ENCODE measurements around the gene TRPM2. TPM values are rescaled to one million over a fixed set of nuclear protein-coding genes. Genes with fewer than 3 reads are reported as not detected.
"Not testable (repeated sequence)": the region's sequence is repeated elsewhere in the genome, so short reads cannot be mapped to it uniquely, and the experiment has no call there.

Gene TRPM2
- total RNA-seq, 1 donor = not detected

DNA sequence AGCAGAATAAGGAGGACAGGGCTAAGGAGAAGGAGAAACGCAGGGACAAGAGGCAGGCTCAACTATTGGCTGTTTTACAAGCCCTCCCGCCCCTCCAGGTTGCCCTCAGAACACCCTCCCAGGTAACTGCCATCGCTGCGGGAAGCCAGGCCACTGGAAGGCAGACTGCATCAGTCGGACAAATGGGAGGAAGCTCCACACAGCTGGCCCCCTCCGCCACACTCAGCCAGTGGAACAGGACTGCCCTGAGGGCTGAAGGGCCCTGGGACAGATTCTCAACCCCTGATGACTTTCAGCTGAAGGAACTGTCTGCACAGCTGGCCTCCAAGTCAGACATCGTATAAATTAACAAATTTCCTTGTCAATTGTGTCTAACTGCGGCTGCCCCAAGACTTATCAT, 123.7 kb downstream of the TRPM2 start:
- TF ChIP-seq, protein P1, sequence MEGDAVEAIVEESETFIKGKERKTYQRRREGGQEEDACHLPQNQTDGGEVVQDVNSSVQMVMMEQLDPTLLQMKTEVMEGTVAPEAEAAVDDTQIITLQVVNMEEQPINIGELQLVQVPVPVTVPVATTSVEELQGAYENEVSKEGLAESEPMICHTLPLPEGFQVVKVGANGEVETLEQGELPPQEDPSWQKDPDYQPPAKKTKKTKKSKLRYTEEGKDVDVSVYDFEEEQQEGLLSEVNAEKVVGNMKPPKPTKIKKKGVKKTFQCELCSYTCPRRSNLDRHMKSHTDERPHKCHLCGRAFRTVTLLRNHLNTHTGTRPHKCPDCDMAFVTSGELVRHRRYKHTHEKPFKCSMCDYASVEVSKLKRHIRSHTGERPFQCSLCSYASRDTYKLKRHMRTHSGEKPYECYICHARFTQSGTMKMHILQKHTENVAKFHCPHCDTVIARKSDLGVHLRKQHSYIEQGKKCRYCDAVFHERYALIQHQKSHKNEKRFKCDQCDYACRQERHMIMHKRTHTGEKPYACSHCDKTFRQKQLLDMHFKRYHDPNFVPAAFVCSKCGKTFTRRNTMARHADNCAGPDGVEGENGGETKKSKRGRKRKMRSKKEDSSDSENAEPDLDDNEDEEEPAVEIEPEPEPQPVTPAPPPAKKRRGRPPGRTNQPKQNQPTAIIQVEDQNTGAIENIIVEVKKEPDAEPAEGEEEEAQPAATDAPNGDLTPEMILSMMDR (IDR thresholded peaks at IDR 0.05; ENCODE audit: insufficient read depth, low read length) = no peak
- no peak for DNase-seq (ENCODE audit: low read depth)
- no peak overlapping the region for H3K4me3 ChIP-seq (ENCODE audit: low read depth, low read length)

DNA sequence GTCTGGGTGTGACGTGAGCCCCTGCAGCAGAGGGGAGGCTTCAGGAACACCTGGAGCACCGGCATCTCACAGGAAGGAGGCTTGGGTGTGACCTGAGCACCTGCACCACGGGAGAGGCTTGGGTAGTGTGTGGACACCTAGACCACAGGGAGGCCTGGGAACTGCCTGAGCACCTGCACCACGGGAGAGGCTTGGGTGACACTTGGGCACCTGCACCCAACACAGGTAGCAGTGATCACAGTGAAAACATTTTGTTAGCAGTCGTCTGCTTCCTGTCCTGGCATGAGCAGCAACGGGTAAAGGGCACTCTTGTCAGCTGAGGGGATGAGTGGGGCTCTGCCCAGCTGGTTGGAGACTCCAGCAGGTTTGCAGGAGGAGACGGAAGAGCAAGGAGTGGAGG, 124.3 kb downstream of the TRPM2 start:
- TF ChIP-seq, protein P1 (IDR thresholded peaks at IDR 0.05; ENCODE audit: insufficient read depth, low read length) = no peak
- DNase-seq (ENCODE audit: low read depth) = no peak
- H3K4me3 ChIP-seq (ENCODE audit: low read depth, low read length) = no peak overlapping the region

DNA sequence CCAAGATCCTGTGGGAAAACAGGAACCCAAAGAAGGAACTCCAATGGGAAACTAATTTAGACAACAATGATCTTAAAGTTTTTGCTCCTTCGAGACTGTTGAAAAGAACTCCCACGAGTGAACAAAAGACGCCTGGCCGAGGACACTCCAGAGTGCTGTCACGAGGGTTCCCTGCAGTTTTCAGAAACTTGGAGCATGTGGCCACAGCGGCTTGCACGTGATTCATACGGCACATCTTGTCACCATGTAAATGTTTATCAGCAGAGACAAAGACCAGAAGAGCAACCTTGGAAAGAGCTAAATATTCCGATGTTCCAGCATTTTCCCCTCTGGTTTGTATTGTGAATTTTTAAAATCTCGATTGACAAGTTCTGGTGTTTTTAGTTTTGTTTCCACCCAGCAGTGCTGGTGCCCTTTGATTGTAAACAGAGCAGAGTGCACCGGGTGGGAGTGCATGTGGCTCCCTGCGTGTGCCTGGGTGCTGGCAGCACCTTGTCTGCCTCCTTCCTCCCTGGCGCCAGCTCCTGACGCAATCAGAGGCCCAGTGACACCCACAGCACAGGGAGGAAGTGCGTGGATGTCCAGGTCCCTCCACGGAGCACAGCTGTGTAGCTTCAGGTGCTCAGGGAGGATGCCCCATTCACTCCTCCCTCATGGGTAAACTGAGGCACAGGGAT, 124.8 kb downstream of the TRPM2 start:
- DNase-seq (ENCODE audit: low read depth) = no peak
- TF ChIP-seq, protein P1 (IDR thresholded peaks at IDR 0.05; ENCODE audit: insufficient read depth, low read length) = no peak

DNA sequence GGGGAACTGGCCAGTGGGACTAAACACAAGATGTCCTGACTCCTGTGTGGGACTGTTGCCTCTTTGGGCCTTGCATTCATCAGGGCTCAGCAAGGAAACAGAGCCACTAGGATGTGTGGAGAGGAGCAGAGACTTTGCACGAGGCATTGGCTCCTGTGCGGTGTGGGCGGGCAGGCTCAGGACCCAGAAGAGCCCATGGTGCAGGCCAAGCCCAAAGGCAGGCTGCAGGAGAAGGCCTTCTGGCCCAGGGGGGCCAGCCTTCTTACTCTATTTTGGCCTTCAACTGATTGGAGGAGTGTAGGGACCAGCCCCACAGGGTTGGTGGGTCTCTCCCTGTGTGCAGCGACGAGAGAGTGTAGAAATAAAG, 125.4 kb downstream of the TRPM2 start:
- TF ChIP-seq, protein P1 (IDR thresholded peaks at IDR 0.05; ENCODE audit: insufficient read depth, low read length) = no peak
- no peak for DNase-seq (ENCODE audit: low read depth)
- H3K4me3 ChIP-seq (ENCODE audit: low read depth, low read length) = no peak overlapping the region

More for the DNA sequence above, 124.8 kb downstream of the TRPM2 start:
- H3K4me3 ChIP-seq (ENCODE audit: low read depth, low read length) = no peak overlapping the region

DNA sequence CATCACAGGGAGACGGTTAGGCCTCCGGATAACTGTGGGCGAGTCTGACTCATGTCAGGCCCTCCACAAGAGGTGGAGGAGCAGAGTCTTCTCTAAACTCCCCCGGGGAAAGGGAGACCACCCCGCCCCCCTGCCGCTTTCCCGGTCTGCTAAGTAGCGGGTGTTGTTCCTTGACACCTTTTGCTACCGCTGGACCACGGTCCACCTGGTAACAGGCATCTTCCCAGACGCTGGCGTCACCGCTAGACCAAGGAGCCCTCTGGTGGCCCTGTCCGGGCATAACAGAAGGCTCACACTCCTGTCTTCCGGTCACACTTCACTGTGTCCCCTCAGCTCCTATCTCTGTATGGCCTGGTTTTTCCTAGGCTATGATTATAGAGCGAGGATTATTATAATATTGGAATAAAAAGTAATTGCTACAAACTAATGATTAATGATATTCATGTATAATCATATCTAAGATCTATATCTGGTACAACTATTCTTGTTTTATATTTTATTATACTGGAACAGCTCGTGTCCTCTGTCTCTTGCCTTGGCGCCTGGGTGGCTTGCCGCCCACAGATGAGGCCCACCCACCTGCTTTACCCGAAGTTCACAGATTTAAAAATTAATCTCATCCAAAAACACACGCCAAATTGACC, 126.3 kb downstream of the TRPM2 start:
- H3K4me3 ChIP-seq (ENCODE audit: low read depth, low read length) = not testable (repeated sequence)
- TF ChIP-seq, protein P1 (IDR thresholded peaks at IDR 0.05; ENCODE audit: insufficient read depth, low read length) = peak; percentile 57
- DNase-seq (ENCODE audit: low read depth) = peak; percentile 20

DNA sequence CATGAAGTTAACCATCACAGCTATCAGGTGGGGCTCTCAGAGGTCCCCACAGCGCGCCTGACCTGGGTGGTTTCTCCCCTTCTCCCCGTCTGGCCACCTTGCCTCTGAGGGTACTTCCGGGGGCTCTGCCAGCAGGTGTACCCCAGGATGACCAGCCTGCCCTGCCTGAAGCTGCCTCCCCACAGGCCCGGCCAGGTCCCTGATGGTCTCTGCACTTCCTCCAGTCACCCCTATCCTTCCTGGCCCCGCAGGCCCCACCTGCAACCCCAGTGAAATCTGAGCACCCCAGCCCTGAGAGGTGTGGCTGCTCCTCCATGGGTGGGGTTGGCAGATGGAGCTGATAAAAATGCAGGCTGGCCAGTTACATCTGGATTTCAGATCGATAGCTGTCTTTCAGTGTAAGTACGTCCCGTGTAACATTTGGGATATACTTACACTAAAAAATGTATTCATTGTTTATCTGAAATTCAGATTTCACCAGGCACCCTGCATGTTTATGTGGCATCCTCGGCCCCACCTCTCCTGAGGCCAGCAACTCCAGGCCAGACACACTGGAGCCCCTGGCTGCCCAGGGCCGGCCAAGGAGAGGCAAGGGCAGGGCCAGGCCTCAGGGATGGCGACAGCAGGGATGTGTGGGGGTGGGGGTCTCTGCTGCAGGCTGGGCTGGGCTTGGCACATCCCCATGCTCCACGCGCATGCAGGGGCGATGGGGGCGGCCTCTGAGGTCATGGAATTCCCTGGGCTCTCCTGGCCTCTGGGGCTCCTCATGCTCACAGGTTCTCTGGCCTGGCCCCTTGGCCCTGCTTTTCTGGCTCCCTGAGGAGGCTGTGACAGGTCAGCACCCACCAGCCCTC, 127.0 kb downstream of the TRPM2 start:
- TF ChIP-seq, protein P1 (IDR thresholded peaks at IDR 0.05; ENCODE audit: insufficient read depth, low read length) = no peak
- H3K4me3 ChIP-seq (ENCODE audit: low read depth, low read length) = no peak overlapping the region
- DNase-seq (ENCODE audit: low read depth) = no peak
